ENCODE data around the gene GRID2.

The GRID2 gene

DNA sequence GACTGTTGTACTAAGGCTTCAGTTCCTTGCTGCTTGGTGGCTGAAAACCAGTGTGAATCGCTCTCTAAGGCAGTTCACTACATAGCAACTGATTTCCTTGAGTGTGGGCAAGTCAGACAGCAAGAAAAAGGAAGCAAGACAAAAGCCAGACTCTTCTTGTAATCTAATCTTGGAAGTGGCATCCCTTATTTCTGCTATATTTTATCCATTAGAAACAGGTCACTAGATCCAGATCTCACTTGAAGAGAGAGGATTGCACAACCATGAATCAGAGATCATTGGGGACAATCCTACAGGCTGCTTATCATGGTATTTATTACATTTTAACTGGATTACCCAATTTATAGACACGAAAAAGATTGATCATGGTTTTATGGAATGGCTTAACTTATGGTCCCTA is 684.5 kb downstream of the GRID2 start:
- no peak for DNase-seq

DNA sequence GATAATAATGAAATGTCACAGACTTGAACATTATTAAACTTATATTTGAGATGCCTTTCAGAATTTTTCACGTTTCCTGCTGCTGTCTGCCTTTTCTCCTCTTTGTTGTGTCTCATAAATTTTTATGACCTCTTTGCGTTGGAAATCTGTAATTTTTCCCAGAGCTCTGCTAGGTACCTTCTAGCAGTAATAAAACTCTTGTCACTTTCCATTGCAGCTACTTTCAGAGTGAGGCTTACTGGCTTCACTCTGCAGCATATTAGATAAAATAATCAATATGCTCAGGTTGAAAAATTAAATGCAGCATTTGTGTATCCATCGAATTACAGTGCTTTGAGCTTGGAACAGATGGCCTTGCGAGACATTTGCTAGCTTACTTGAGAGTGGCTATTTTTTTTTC is 689.0 kb downstream of the GRID2 start:
- no peak for DNase-seq

DNA sequence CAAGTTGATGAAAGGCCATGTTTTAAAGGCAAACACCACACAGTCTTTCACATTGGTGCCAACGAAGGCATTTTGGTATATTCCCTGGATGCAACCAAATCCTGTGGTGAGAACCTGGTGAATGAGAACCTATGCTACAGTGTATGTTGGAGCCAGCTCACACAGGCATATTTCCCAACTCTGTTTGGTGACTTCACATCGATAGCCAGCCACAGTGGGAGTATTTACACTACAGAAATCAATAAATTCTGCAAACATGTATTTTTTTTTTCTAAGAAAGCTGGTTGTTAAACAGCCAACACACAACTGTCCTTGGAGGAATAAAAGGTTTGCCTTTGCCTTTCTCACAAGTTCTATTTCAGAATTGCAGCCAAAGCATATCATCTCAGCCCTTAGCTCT is 691.0 kb downstream of the GRID2 start:
- no peak for DNase-seq

DNA sequence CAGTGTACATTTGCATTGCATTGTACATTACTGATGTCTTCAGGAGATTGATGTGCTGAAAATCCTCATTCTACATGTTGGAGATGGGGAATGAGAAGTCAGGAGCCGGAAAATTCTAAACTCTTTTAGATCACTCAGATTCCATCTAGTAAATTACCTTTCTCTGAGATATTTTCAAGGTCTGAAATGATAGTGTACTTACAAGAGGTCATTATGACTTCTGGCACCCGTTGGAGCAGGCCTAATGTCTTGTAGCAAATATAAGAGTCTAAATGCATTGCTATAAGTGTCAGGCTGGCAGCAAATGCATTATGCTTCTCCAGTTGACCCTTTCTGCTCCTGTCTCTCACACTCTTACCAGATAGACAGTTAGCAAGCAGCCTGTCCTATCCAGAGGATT is 692.8 kb downstream of the GRID2 start:
- no peak for DNase-seq

DNA sequence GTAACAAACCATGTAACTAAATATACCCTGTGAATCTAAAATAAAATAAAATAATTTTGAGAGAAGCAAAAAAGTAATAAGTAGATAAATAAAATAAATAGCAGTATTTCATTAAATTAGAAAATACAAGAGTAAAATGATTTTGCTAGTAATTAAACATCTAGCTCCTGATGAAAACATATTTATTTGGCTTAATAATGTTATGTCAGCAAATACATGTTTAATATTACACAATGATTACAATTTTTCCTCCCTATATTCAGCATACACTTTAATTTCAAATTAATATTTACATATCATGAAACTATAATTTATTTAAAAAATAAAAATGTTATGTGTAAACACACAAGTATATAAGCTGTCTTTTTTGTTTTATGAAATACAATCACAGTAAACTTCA is 697.1 kb downstream of the GRID2 start:
- no peak for DNase-seq

DNA sequence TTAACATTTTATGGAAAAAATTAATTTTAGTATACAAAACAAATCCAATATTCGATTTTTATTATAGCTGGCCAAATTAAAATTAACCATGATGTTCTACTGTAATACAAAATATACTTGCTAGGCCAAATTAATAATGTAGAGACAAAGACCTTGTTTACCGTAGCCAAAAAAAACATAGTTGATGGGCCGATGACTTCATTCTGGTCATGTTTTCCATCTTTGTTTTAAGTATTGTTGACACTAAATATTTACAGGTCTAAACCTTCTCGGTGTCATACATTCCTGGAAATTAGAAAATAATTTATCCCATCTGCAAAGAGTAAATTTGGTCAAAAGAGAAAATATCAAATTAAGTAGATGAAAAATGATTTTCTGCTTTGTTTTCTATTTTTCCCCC is 698.5 kb downstream of the GRID2 start:
- no peak for DNase-seq

DNA sequence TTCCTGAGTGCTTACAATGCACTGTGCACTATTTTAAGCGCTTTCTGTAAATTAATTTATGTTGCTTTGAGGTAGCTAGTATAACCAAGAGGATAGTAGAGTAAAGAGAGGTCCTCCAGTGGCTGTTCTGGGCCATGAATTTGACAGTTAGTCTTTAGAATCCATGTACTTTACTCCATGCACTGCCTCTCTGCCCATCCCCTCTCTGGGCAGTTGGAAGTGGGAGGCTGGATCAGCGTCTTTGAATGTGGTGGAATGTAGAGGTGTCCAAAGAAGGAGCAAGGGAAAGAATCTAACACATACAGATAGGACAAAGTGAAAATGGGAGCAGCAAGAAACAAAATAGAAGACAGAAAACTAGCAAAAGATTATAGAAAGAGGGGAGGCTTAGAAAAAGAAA is 712.6 kb downstream of the GRID2 start:
- DNase-seq = no peak

DNA sequence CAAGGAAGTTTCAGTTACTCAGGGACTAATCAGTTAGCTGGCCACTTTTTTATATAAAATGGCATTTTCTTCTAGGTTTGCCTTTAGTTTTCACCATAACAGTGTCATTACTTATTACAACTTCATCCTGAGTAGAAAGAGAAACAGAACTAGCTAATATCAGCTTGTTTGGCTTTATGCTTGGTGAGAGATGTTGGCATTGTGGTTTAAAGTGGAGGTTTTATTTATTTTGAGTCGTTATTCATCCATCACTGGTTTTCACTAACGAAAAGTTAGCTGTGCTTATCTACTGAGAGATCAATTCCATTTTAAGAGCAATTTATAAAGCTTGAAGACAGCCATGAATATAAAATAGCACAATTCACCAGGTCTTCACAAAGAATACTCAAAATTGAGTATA is 714.5 kb downstream of the GRID2 start:
- DNase-seq = no peak

DNA sequence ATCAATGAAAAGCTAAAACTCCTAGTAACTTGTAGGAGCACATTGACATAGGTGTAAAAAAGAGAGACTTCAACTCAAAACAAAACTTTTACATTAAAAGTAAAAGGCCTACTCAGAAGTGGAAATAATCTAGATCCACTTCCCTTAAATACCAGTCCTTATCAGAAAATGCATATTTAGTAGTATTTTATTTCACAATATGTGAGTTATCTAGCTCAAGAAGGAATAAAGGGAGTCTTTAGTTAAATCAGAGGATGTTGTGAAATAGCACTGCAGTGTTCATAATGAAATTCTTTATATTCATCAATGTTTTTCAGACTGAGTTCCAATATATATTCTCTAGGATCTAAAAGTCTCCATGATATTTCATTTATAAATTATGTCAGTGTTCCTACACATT is 715.0 kb downstream of the GRID2 start:
- DNase-seq = no peak

DNA sequence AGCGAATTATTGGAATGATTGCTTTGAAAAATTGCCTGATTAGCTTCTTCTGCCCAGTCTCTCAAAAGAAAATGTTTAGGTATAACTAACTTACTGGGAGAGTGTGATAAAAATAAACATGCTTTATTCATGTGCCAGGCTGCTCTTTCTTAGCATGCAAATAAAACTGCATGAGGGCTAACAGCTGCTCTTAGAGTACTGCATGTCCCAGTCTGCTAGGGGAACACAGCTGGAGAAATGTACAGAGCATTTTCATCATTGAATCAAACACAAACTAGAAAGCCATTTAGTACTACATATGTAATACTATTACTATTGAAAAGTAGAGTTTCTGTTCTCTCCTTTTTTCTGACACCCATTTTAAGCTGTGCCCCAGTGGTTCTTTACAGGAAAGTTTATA is 726.0 kb downstream of the GRID2 start:
- DNase-seq = no peak

DNA sequence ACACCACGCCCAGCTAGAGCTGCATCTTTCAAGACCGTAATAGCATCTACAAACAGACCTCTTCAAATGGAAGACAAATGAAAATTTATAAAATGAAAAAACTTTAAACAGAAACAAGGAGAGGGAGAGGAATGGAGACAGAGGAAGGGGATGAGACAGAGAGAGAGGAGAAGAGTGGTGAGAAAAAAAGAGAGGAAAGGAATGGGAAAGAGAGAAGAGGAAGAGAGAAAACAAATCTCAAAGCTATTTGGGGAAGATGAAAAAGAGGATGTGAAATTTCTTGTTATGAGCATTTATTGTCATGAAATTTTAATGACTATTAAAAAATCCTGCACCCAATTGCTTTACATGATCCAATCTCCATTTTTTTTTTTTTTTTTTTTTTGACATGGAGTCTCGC is 726.9 kb downstream of the GRID2 start:
- no peak for DNase-seq

DNA sequence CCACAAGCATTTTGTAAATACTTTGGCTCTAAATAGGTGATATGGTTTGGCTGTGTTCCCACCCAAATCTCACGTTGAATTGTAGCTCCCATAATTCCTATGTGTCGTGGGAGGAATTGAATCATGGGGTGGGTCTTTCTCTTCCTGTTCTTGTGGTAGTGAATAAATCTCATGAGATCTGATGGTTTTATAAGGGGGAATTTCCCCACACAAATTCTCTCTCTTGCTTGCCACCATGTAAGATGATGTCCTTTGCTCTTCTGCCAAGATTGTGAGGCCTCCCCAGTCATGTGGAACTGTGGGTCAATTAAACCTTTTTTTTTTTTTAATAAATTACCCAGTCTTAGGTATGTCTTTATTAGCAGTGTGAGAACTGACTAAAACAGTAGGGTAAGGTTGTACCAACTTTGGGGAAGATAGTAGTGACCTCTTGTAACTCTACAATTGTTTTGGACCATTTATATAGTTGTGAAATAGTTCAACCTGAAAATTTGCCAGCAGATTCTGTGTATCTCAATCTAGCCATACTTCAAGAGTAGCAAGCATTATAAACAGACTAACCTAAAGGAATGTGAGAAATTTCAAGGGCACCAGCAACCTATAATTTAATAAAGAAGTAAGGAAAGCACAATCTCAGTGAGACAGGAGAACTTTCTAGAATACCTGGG is 727.8 kb downstream of the GRID2 start:
- DNase-seq = no peak

DNA sequence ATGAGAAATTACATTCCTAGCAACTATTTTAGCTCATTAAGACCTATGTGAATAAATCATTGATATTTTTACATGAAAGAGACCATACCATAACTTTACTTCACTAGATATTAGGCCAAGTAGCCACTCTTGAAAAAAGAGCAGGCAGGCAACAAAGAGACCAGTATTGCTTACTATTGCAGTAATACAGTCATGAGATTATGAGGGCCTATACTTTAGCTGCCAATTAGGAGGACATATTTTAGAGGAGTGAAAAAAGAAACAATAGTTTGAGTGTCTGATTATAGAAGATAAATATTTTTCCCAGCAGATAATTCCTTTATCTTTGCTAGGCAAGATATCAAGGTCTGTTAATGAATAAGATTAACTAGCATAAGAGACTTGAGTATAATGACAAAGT is 739.0 kb downstream of the GRID2 start:
- DNase-seq = no peak

DNA sequence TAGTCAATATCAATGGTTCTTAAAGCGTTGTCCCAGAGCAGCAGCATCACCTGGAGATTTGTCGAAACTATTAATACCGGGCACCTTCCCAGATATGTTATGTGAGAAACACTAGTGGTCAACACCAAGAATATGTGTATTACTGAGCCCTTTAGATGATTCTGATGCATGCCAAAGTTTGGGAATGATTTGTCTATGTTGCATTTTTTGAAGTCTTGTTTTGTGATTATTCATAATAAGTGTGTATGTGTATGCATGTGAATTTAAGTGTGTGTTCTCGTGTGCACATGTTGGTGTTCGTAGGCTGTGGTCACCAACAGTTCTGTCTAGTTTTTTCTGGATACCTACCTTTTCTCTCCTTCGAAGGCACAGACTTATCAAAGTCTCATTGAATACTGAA is 749.4 kb downstream of the GRID2 start:
- no peak for DNase-seq

DNA sequence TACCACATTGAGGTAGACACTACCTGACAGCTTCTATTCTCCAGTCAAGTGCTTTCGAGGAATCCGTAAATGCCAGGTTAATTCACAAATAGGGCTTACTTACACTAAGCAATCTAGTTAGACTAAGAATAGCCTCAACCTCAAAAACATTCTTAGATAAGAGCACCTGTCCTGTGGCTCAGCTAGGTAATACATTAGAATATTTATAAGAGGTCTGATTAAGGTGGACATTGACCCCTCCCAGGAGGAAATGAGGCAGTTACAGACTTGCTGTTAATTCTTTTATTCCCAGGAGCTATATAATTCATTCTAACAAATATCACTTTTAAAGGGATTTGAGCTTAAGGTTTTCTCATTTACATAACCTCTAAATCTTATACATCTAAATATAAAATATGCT is 758.1 kb downstream of the GRID2 start:
- no peak for DNase-seq

DNA sequence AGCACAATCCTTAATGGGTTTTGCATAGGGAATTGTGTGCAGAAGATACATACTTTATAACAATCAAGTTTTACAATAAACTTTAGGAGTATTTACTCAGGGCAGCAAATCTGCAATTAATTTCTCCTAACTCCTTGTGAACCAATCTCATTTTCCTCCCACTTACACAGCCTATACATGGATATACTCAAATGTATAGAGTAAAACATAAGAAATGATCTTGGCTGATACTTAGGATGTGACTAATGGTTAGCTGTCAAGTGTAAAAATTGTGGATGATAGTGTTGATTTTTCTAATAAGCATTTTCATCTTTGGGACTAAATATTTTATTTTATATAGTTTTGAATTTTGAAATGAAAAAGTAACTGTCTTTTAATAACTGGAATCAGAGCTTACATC is 759.6 kb downstream of the GRID2 start:
- DNase-seq = no peak

DNA sequence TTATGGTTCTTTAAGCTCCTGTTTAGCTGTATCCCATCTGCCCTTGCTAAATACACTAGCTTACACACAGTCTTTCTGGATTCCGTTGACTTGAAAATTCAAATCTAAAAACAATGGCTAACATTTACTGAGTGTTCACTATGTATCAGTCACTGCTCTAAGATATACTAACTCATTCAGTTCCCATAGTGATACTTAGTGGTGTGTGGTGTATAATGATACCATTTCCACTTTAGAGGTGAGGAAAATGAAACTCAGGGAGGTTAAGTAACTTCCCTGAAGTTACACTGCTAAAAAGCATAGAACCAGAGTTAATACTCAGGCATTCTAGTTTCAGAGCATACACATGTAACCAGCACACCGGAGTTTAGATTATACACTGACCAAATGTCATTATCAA is 762.0 kb downstream of the GRID2 start:
- no peak for DNase-seq

DNA sequence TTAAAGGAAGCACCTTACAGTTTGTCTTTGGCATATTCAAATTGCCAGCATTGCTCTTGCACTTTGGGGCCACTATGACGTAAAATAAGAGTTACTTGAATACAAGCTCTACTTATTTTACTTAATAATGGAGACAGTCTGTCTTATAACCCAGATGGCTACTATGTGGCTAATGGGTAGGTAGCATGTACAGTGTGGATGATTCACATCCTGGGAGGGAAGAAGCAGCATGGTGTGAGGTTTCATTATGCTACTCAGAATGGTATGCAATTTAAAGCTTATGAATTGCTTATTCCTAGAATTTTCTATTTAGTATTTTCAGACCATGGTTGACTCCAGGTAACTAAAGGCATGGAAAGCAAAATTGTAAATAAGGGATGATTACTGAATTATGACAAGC is 763.0 kb downstream of the GRID2 start:
- no peak for DNase-seq

DNA sequence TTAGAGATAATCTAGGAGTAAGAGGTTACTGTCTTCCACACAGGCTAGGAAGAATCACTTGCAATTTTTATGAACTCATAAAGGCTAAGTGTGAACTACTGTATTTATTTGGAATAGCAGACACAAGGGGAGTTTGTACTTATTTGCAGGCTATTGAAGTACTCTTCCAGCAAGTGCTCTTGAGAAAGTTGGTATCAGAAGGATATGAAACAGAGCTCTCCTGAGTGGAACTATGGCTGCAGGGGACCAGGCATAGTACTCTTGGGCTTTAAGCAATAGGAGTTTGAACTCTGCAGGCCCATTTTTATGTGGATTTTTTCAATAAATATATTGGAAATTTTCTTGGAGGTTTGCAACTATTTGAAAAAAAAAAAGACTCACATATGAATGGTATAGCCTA is 768.5 kb downstream of the GRID2 start:
- DNase-seq = no peak

DNA sequence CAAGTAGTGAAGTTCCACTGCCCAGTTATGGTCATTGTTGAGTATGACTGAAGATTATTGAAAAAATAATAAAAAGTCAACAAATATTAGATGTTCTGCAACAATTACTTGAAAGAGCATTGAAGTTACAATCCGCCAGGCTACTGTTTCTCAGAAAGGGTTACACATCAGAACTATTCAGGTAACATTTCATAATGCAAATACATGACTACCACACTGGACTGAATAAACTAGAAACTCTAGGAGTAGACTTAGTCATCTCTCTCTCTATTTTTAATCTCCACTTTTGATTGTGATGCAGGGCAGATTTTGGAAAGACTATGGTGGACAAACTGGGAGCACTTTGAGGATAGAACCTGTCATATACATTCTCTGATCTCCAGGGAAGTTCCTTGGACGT is 776.5 kb downstream of the GRID2 start:
- no peak for DNase-seq

DNA sequence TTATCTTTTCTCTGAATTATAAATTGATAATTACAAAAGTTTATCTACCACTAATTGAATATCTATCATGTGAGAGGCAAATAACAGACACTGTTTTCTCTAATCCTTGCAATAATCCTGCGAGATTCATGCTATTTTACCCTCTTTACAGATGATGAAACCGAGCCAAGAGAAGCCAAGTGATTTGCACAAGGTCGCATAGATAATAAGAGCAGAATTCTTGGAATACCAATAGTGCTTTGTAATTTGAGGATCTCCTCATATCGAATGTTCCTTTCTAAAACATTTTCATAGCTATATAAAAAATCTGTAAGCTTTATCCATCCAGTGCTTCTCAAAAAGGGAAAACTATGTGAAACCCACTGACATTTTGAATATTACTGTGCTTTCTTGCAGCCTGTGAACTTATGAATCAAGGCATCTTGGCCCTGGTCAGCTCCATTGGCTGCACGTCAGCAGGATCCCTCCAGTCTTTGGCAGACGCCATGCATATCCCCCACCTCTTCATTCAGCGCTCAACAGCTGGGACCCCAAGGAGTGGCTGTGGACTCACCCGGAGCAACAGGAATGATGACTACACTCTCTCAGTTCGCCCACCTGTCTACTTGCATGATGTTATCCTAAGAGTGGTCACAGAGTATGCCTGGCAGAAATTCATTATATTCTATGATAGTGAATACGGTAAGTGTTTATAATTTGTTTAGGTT is 781.0 kb downstream of the GRID2 start:
- no peak for DNase-seq

DNA sequence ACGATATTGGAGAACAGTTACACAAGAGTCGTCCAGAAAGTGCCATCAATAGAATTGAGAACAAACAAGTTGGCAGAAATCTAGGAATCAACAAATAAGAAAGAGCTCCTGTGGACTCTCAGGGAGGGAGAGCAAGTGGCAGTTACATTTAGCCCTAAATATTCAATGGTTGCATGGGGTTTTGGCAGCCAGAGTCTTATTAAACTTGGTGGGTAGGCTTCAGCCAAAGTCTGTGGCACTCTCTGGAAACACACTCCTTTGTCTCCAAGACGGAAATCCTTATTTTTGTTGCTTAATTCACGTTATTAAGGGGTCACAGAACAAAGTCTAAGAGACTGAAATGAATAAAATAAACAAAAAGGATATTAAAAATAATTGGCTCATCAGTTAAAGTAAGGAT is 782.6 kb downstream of the GRID2 start:
- DNase-seq = no peak

DNA sequence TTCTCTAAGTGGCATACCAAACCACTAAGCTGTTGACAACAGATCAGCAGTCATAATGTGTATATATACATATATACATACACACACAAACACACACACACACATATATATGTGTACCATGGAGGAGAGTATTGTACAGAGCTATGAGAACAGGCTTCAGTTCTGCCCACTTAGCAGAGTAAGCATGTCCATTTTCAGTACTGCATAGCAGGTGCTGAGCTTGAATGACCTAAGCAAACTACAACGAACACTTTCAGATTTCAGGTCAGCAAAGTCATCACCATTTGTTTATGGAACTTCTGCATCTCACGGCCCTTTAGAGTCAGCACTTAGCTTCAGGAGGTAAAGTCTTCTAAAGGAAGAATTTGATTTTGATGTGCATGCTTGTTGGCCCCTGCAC is 789.0 kb downstream of the GRID2 start:
- no peak for DNase-seq

DNA sequence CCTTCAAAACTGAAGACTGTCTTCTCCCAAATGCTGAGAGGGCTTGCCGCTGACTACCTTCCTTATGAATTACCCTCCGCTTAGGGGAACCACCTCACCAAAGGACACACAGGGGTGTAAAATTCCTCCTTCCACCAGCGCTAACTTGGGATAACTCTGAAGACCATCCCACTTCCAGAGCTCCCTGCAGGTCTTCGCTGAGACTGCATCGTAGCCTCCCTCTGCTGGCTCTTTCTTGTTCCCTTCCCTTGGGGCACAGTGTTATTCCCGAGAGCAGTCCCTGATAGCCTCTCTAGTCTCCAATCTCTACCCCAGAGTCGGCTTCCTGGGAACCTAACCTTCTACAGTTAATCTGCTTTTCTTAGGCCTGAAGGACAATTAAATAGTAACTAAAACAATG is 799.3 kb downstream of the GRID2 start:
- DNase-seq = no peak

DNA sequence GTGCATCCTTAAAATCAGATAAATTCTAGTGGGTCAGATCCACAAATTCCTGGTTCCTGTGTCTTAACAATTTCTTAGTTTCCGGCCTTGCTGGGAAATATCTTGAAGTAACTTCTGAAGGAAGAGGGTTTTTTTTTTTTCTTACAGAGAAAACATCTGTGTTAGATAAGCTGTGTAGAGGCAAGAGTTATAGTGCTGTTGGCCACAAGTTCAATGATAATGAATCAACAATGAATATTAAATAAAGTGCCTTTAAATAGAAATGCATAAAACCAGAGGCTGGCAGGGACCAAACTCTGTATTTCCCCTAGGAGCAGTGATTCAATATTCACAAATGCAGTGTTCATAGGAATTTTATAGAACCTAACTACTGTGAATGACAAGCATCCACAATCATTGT is 812.9 kb downstream of the GRID2 start:
- DNase-seq = no peak
